ENCODE results near the gene MYL7.
A peak's percentile ranks its signal among the peaks of the same experiment; 100 is the strongest.
"Not testable (repeated sequence)": the region's sequence is repeated elsewhere in the genome, so short reads cannot be mapped to it uniquely, and the experiment has no call there.

The MYL7 gene

GRCh38 chr7:44171901-44172300 is 30.8 kb upstream of the MYL7 start:
- DNase-seq: not testable (repeated sequence)

GRCh38 chr7:44167920-44168319 is 26.8 kb upstream of the MYL7 start:
- DNase-seq: peak; percentile 30

GRCh38 chr7:44163591-44163990 is 22.5 kb upstream of the MYL7 start:
- DNase-seq: no peak

- DNase-seq: no peak
Observed at GRCh38 chr7:44162785-44163395, 21.8 kb upstream of the MYL7 start.

- DNase-seq: no peak
Observed at GRCh38 chr7:44162179-44162578, 21.0 kb upstream of the MYL7 start.

GRCh38 chr7:44161371-44161770 is 20.2 kb upstream of the MYL7 start:
- DNase-seq: no peak

GRCh38 chr7:44159824-44160630 is 18.9 kb upstream of the MYL7 start:
- DNase-seq: no peak

GRCh38 chr7:44158873-44159631 is 17.9 kb upstream of the MYL7 start:
- DNase-seq: no peak

- no peak for DNase-seq
Observed at GRCh38 chr7:44158096-44158872, 17.2 kb upstream of the MYL7 start.

- DNase-seq: no peak
Observed at GRCh38 chr7:44157116-44158080, 16.3 kb upstream of the MYL7 start.

GRCh38 chr7:44156453-44157010 is 15.4 kb upstream of the MYL7 start:
- no peak for DNase-seq

GRCh38 chr7:44155191-44156185 is 14.4 kb upstream of the MYL7 start:
- no peak for DNase-seq

- no peak for DNase-seq
Observed at GRCh38 chr7:44154703-44155102, 13.6 kb upstream of the MYL7 start.

GRCh38 chr7:44153948-44154335 is 12.8 kb upstream of the MYL7 start:
- no peak for DNase-seq

- no peak for DNase-seq
Observed at GRCh38 chr7:44152971-44153947, 12.1 kb upstream of the MYL7 start.

GRCh38 chr7:44151956-44152355 is 10.8 kb upstream of the MYL7 start:
- DNase-seq: no peak

GRCh38 chr7:44150966-44151941 is 10.1 kb upstream of the MYL7 start:
- DNase-seq: no peak

- DNase-seq: no peak
Observed at GRCh38 chr7:44150466-44150832, 9.3 kb upstream of the MYL7 start.
